Islet precursor cell (in vitro differentiated cells): ENCODE results near the gene PCED1B.
"Not testable (repeated sequence)": the region's sequence is repeated elsewhere in the genome, so short reads cannot be mapped to it uniquely, and the experiment has no call there.

Source experiments
- DNase-seq: peaks from one replicate; pipeline ENCODE4 v3.0.0-alpha.2; 2018

PCED1B gene

DNA sequence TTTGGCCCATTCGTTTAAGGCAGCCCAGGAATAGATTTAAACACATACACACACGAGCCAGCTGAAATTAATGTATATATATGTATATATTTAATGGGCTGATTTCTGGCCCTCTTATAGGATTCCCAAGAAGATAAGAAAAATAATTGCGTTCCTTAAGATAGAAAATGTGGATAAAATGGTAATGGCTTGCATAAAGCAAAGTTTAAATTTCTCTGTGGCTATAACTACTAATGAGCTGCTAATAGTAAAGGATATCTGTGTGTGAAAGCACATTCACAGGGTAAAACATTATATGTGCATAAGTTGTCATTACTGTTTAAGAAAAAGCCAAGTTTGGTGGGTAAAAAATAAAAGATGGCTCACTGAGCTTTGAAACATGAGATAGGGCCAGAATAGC lies 134.0 kb downstream of the PCED1B start:
- no peak for DNase-seq

- DNase-seq: no peak
Measured at GRCh38 chr12:47214001-47214619, 134.7 kb downstream of the PCED1B start.

DNA sequence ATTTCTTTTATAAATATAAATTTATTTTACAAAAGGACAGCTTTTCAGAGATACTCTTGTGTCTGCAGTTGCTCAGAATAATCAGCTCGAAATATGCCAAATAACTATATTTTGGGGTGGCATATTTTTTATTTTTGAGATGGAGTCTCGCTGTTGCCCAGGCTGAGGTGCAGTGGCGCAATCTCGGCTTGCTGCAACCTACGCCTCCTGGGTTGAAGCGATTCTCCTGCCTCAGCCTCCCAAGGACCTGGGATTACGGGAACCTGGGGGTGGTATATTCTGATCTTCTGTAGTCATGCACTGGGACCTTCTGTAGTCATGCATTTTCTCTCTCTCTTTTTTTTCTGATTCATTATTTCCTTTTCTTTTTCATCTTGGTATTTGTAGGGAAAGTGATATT lies 135.3 kb downstream of the PCED1B start:
- no peak for DNase-seq

- DNase-seq: no peak
Measured at GRCh38 chr12:47216150-47216677, 136.8 kb downstream of the PCED1B start.

GRCh38 chr12:47217595-47217869 lies 138.1 kb downstream of the PCED1B start:
- DNase-seq: not testable (repeated sequence)

GRCh38 chr12:47218191-47218654 lies 138.8 kb downstream of the PCED1B start:
- no peak for DNase-seq

GRCh38 chr12:47219243-47219642 lies 139.8 kb downstream of the PCED1B start:
- DNase-seq: no peak

- no peak for DNase-seq
Measured at GRCh38 chr12:47221256-47222023, 142.0 kb downstream of the PCED1B start.

DNA sequence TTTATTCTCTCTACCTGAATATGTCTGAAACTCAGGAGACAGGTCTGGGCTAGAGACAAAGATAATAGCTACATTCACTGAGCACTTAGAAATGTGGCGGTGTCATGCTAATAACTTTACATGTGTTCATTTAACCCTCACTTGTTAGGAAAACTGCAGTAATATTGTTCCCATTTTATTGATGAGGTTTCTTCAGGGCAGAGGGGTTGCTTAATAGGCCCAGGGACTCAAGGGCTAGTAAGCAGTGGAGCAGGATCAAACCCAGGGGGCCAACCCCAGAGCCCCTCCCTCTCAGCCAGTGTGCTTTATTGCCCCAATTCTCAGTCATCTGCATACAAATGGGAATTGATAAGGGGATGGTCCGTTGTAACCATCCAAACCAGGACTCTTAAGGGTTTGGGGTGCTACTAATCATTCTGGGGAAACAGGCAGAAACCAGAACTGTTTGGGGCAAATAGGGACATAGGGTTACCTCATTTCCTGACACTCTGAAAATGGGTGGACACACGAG lies 143.2 kb downstream of the PCED1B start:
- no peak for DNase-seq

DNA sequence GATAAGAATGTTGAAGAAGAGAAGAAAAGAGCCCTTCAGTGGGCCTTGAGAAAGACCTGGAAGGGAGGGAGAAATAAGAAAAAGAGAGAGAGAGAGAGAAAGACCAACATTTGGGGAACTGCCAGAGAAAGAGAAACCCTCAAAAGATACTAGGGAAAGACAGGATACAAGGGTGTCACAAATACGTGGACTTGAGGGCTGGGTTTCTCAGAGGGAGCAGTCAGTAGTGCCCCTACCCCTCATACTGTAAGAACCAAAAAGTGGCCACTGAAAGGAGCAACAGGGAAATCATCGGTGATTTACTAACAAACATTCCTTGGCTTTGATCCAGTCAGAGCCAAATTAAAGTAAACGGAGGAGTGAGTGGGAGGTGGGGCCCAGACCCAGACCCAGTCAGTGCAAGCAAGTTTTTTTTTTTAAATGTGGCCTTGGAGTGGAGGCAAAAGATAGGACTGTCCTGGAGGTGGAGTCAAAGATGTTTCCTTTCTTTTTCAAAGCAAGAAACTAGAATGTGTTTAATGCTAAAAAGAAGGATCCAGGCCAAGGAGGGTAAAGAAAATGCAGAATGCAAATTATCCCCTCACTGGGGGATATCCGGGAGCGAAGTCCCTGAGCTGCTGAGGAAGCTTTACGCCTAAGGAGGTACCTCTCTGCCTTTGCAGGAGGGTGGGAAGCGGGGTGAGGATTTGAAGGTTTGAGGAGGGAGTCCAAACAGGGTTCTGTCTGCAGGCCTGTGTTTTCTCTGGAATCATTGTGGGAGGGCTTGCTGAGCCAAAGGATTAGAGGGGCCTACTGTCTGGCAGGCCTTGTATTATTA lies 143.8 kb downstream of the PCED1B start:
- peak; percentile 80 for DNase-seq

GRCh38 chr12:47223848-47224213 lies 144.4 kb downstream of the PCED1B start:
- no peak for DNase-seq

DNA sequence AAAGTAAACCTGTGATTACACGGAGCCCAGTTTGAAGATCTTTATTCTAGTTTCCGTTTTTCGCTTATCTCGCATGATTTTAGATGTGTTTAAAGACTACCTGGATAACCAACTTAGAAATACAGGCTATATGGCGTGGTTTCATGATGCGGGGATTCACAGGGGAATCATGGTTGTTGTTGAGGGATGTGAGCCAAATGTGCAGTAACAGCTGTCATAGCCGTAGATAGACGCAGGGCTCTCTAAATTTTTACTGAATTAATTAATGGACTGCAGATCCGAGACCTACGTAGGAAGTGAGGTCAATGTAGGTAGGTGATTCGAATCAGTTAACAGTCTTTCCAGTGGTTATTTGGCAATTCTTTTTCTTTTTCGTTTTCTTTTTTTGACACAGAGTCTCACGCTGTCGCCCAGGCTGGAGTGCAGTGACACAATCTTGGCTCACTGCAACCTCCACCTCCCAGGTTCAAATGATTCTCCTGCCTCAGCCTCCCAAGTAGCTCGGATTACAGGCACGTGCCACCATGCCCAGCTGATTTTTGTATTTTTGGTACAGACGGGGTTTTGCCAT lies 145.2 kb downstream of the PCED1B start:
- DNase-seq: peak; percentile 7

- DNase-seq: no peak
Measured at GRCh38 chr12:47225356-47225755, 145.9 kb downstream of the PCED1B start.

DNA sequence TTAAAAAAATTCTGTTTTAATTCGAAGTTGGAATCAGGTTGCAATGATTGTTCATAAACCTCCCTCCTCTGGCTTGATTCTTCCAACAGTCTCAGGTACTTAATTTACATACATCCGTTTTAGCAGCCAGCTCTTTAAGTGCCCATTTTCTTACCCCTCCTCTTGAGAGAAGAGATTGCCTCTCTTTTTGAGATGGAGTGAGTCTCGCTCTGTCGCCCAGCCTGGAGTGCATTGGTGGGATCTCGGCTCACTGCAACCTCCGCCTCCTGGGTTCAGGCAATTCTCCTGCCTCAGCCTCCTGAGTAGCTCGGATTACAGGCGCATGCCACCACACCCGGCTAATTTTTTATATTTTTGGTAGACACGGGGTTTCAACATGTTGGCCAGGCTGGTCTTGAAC lies 146.8 kb downstream of the PCED1B start:
- DNase-seq: no peak

- DNase-seq: no peak
Measured at GRCh38 chr12:47228802-47229201, 149.4 kb downstream of the PCED1B start.

GRCh38 chr12:47231456-47231855 lies 152.0 kb downstream of the PCED1B start:
- DNase-seq: no peak

DNA sequence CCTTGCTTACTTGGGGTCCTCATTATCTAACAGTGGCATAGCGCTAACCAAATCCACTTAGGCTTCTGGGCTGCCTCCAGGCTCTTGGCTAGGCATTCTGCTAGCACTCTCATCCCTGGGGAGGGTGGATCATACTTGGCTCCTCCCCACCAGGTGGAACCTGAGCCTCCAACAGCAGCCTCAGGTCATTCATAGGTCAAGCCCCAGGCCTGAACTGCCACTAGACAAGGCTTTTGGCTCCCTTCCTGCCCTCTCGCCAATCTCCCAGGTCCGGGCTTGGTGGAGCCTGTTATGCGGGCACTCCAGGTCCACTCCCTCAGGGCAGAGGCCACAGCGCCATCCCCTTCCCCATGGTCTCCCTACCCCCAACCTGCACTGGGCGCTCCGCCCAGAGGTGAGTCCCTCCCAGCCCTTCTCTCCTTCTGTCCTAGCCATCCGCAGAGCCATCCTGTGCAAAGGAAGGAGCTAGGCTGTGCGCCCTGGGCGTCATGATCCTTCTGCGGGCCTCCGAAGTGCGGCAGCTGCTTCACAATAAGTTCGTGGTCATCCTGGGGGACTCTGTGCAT lies 155.2 kb downstream of the PCED1B start:
- peak; percentile 67 for DNase-seq

GRCh38 chr12:47235258-47236040 lies 156.0 kb downstream of the PCED1B start:
- DNase-seq: no peak

DNA sequence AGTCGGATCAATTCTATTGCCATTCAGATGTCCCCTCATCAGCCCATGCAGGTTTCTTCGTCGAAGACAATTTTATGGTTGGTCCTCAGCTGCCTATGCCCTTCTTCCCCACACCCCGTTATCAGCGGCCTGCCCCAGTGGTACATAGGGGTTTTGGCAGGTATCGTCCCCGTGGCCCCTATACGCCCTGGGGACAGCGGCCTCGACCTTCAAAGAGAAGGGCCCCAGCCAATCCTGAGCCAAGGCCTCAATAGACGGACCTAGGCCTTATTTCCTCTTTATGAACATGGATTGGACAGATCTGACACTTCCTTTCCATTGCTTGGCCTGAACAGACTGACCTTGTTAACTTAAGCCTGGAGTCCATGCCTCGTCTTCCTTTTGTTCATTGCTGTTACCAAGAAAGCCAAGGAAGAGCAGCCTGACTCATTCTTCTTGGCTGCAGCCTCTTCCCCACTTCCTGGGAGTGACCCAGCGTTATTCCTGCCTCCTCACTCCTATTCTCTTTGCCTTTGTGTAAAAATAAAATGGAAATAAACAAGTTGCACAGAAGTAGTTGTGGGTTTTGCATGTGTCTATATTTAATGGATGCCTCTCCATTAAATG lies 156.8 kb downstream of the PCED1B start:
- DNase-seq: no peak

- DNase-seq: no peak
Measured at GRCh38 chr12:47237751-47238211, 158.4 kb downstream of the PCED1B start.

DNA sequence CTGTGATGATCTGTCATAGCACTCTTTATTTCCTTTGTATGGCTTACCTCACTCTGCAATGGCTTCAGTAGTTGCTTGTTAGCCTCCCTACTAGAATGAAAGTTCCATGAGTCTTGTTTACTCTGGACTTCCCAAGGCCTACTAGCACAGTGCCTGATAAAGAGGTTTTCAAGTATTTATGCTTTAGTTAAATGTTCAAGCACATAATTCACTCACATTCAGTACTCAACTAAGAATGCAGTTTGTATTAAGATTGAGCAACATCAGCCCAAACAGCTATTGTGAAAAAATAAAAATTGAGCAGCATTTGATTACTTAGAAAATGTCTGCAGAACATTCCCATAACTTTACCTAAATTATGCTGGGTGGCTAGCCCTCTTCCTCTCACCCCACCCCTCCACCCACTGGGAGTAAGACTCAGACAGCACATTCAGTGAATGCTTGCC lies 159.3 kb downstream of the PCED1B start:
- DNase-seq: no peak
